ENCODE measurements around the gene PTCH2. TPM values are rescaled to one million over a fixed set of nuclear protein-coding genes. Genes with fewer than 3 reads are reported as not detected.
A peak's percentile ranks its signal among the peaks of the same experiment; 100 is the strongest.
"Not testable (repeated sequence)": the region's sequence is repeated elsewhere in the genome, so short reads cannot be mapped to it uniquely, and the experiment has no call there.

Gene PTCH2
- total and polyA plus RNA-seq, 11 donors, result 0.19 to 0.85 (median 0.37) TPM; not detected in 1

GRCh38 chr1:44827197-44828002 is 15.7 kb downstream of the PTCH2 start:
- intact Hi-C loops (cut with DNase I), result loop anchor here in 1 of 10 donors (5.0 kb wide), 1 partner anchor 40 kb away; the partner anchor contains the start of gene BEST4
- ATAC-seq (peak in 1 of 4 donors; percentile 2), DNase-seq (peak in 1 of 5 donors; percentile 30)
- TF ChIP-seq CTCF (IDR thresholded peaks at IDR 0.05) (no peak), POLR2A (IDR thresholded peaks at IDR 0.05) (no peak)
- Histone ChIP-seq H3K36me3 (no peaks in the 10 kb centered on the region), H3K4me1 (peaks cover 0 to 26% (median 6%) of the 10 kb centered on the region in 12 donors), H3K27me3 (no peaks in the 10 kb centered on the region), H3K4me3 (no peak overlapping the region), H3K27ac (peak overlapping the region in 6 of 12 donors; percentile 19 to 76 (median 65)), H3K9me3 (no peaks in the 10 kb centered on the region)
- 87 to 91% (median 90%) methylated on average over 12 to 28 of the region's 28 CpGs for WGBS, 4 donors

GRCh38 chr1:44826375-44827196 is 16.5 kb downstream of the PTCH2 start:
- peak; percentile 78 to 85 (median 81) for DNase-seq
- intact Hi-C loops (cut with DNase I), result loop anchor here in 1 of 10 donors (5.0 kb wide), 1 partner anchor 39 kb away; the partner anchor contains the start of gene BEST4
- Histone ChIP-seq H3K27me3 (no peaks in the 10 kb centered on the region), H3K27ac (peak overlapping the region in 7 of 12 donors; percentile 19 to 76 (median 67)), H3K9me3 (no peaks in the 10 kb centered on the region), H3K4me3 (peak overlapping the region in 7 of 12 donors; percentile 11 to 37 (median 24)), H3K36me3 (no peaks in the 10 kb centered on the region), H3K4me1 (peaks cover 0 to 26% (median 6%) of the 10 kb centered on the region in 12 donors)
- TF ChIP-seq CTCF (IDR thresholded peaks at IDR 0.05) (no peak), POLR2A (IDR thresholded peaks at IDR 0.05) (no peak)
- peak; percentile 62 to 90 (median 84) for ATAC-seq
- 53 to 61% (median 59%) methylated on average over 22 to 24 of the region's 24 CpGs for WGBS, 4 donors

- H3K27me3 ChIP-seq; H3K4me3 ChIP-seq; H3K9me3 ChIP-seq; H3K27ac ChIP-seq; H3K36me3 ChIP-seq; ATAC-seq; intact Hi-C loops (cut with DNase I): not testable (repeated sequence)
- 93 to 97% (median 96%) methylated on average over 6 of the region's 6 CpGs for WGBS, 4 donors
- H3K4me1 ChIP-seq, result peaks cover 0 to 36% (median 18%) of the 10 kb centered on the region in 12 donors
- DNase-seq, result peak in 1 of 5 donors; percentile 7
Observed at GRCh38 chr1:44824392-44824791, 18.7 kb downstream of the PTCH2 start.

GRCh38 chr1:44822981-44823451 is 20.0 kb downstream of the PTCH2 start:
- no peak for TF ChIP-seq CTCF (IDR thresholded peaks at IDR 0.05)
- Histone ChIP-seq H3K4me1 (peaks cover 0 to 48% (median 20%) of the 10 kb centered on the region in 12 donors), H3K27ac (no peak overlapping the region), H3K27me3 (no peaks in the 10 kb centered on the region), H3K4me3 (no peak overlapping the region), H3K9me3 (no peaks in the 10 kb centered on the region), H3K36me3 (no peaks in the 10 kb centered on the region)
- 78 to 87% (median 83%) methylated on average over 14 to 15 of the region's 15 CpGs for WGBS, 4 donors
- DNase-seq, result peak in 2 of 5 donors; percentile 23 to 51
- ATAC-seq, result no peak
- intact Hi-C loops (cut with DNase I), result no loop called here
